HEK293 (cell line): ENCODE results near the gene PPM1F.

Experiments
- CTCF ChIA-PET: fragments of 350-600 bp; formaldehyde crosslinking; extraction: SDS; loops from one replicate; lab custom pipeline; 2021; ENCODE audit warnings: antibody characterized with exemption; lab: Yijun Ruan, JAX
- POLR2A ChIA-PET: fragments of 300-600 bp; formaldehyde crosslinking; extraction: SDS; loops from one replicate; lab custom pipeline; 2020; ENCODE audit warnings: antibody characterized with exemption, inconsistent platforms; lab: Yijun Ruan, JAX
- H3K27ac ChIP-seq: fragments of 200-500 bp; sonication (Bioruptor generic); 2 replicates; pipeline ENCODE4 v1.5.1; 2014; ENCODE audit warnings: low read depth, low read length, control low read depth, inconsistent platforms; ENCODE audit errors: extremely low read depth
- H3K36me3 ChIP-seq, 2 experiments: fragments of 200-500 bp in 1 of 2; sonication (Bioruptor generic) in 1 of 2; 1 replicate in 1 of 2; 2 replicates in 1 of 2; pipeline ENCODE4 v1.5.1; 2014 to 2017; ENCODE audit warnings: inconsistent platforms in 2 of 2, low read length in 2 of 2; ENCODE audit not compliant: control insufficient read depth in 2 of 2, insufficient read depth in 1 of 2
- H3K4me1 ChIP-seq: fragments of 200-500 bp; sonication (Bioruptor generic); 2 replicates; pipeline ENCODE4 v1.5.1; 2014; ENCODE audit warnings: mild to moderate bottlenecking, low read length, inconsistent platforms; ENCODE audit not compliant: control insufficient read depth, insufficient read depth
- H3K4me3 ChIP-seq: 2 replicates; pipeline ENCODE4 v1.5.1; 2011; ENCODE audit warnings: low read depth, mild to moderate bottlenecking, control low read depth, low read length, moderate library complexity
- H3K9me3 ChIP-seq: fragments of 200-500 bp; sonication (Bioruptor generic); 2 replicates; pipeline ENCODE4 v1.5.1; 2014; ENCODE audit warnings: low read depth, low read length, inconsistent platforms; ENCODE audit not compliant: control insufficient read depth, insufficient read depth
- KLF1 ChIP-seq: fragments of 450-650 bp; formaldehyde crosslinking; IDR thresholded peaks from 2 replicates; pipeline ENCODE4 v1.5.1; 2016; ENCODE audit warnings: missing biosample characterization, missing genetic modification characterization
- KLF10 ChIP-seq: fragments of 450-650 bp; IDR thresholded peaks from 2 replicates; pipeline ENCODE4 v1.5.1; 2018; ENCODE audit warnings: missing biosample characterization, mild to moderate bottlenecking, missing genetic modification characterization
- RBAK ChIP-seq: fragments of 450-650 bp; formaldehyde crosslinking; IDR thresholded peaks from 2 replicates; pipeline ENCODE4 v1.5.1; 2016; ENCODE audit warnings: missing biosample characterization, missing genetic modification characterization
- WT1 ChIP-seq: fragments of 450-650 bp; formaldehyde crosslinking; IDR thresholded peaks from 2 replicates; pipeline ENCODE4 v1.5.1; 2016; ENCODE audit warnings: missing biosample characterization, missing genetic modification characterization
- ZBTB17 ChIP-seq: fragments of 450-650 bp; formaldehyde crosslinking; IDR thresholded peaks from 2 replicates; pipeline ENCODE4 v1.5.1; 2016; ENCODE audit warnings: missing biosample characterization, missing genetic modification characterization
- ZBTB20 ChIP-seq: fragments of 450-650 bp; formaldehyde crosslinking; IDR thresholded peaks from 2 replicates; pipeline ENCODE4 v1.5.1; 2016; ENCODE audit warnings: missing biosample characterization, missing genetic modification characterization
- ZBTB49 ChIP-seq: fragments of 450-650 bp; formaldehyde crosslinking; IDR thresholded peaks from 2 replicates; pipeline ENCODE4 v1.5.1; 2016; ENCODE audit warnings: missing biosample characterization, missing genetic modification characterization, low read depth
- ZFP69B ChIP-seq: fragments of 450-650 bp; formaldehyde crosslinking; IDR thresholded peaks from 2 replicates; pipeline ENCODE4 v1.5.1; 2016; ENCODE audit warnings: missing biosample characterization, missing genetic modification characterization
- ZNF114 ChIP-seq: fragments of 450-650 bp; formaldehyde crosslinking; IDR thresholded peaks from 2 replicates; pipeline ENCODE4 v1.5.0; 2017; ENCODE audit warnings: missing biosample characterization, missing genetic modification characterization
- ZNF26 ChIP-seq: fragments of 450-650 bp; formaldehyde crosslinking; IDR thresholded peaks from 2 replicates; pipeline ENCODE4 v1.5.1; 2016; ENCODE audit warnings: missing biosample characterization, missing genetic modification characterization
- ZNF423 ChIP-seq: fragments of 450-650 bp; formaldehyde crosslinking; IDR thresholded peaks from 2 replicates; pipeline ENCODE4 v1.5.1; 2016; ENCODE audit warnings: missing biosample characterization, missing genetic modification characterization
- ZNF426 ChIP-seq: fragments of 450-650 bp; formaldehyde crosslinking; IDR thresholded peaks from 2 replicates; pipeline ENCODE4 v1.5.1; 2017; ENCODE audit warnings: missing biosample characterization, missing genetic modification characterization, mild to moderate bottlenecking, inconsistent platforms, moderate library complexity
- ZNF555 ChIP-seq: fragments of 450-650 bp; formaldehyde crosslinking; conservative IDR thresholded peaks from 2 replicates; pipeline ENCODE4 v1.5.1; 2017; ENCODE audit warnings: missing biosample characterization, mild to moderate bottlenecking, missing genetic modification characterization, inconsistent platforms
- ZNF558 ChIP-seq: fragments of 450-650 bp; formaldehyde crosslinking; IDR thresholded peaks from 2 replicates; pipeline ENCODE4 v1.5.1; 2016; ENCODE audit warnings: missing biosample characterization, missing genetic modification characterization
- ZNF580 ChIP-seq: fragments of 450-650 bp; formaldehyde crosslinking; IDR thresholded peaks from 2 replicates; pipeline ENCODE4 v1.5.1; 2016; ENCODE audit warnings: missing biosample characterization, missing genetic modification characterization
- ZNF654 ChIP-seq: fragments of 450-650 bp; formaldehyde crosslinking; IDR thresholded peaks from 2 replicates; pipeline ENCODE4 v1.5.1; 2016; ENCODE audit warnings: low read depth, missing biosample characterization, missing genetic modification characterization
- ZNF792 ChIP-seq: fragments of 450-650 bp; formaldehyde crosslinking; IDR thresholded peaks from 2 replicates; pipeline ENCODE4 v1.5.1; 2016; ENCODE audit warnings: missing biosample characterization, missing genetic modification characterization
- TF ChIP-seq, protein P1 (sequence below): sonication (generic); formaldehyde crosslinking; IDR thresholded peaks from 2 replicates; pipeline ENCODE4 v1.8.1; 2022; ENCODE audit warnings: mild to moderate bottlenecking, moderate library complexity, missing genetic modification reagents
- TF ChIP-seq, protein P2 (sequence below): fragments of 450-650 bp; formaldehyde crosslinking; IDR thresholded peaks from 2 replicates; pipeline ENCODE4 v1.5.1; 2016; ENCODE audit warnings: missing biosample characterization, missing genetic modification characterization

The PPM1F gene

DNA sequence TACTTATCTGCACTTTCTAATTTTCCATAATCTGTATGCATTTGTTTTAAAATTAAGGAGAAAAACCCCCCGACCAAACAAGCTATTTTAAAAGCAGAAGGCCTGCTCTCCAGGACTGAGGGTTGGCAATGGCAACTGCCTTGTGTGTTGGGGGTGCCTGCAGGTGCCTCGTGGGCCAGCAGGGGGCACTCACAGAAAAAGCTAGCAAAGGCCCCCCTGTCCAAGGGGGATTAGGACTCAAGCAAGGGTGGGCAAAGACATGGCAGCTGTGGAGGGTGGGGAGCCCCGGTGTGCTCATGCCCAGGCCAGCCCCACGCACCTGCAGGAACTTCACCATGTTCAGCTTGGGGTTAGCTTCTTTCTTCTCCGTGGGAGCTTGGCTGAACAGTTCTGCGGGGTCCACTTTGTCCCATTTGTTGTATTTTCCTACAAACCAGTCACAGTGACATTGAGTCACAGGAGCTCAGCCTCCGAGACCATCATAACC, 19.7 kb upstream of the PPM1F start:
- peaks cover 13 to 89% of the 10 kb centered on the region in 2 experiments for H3K36me3 ChIP-seq

GRCh38 chr22:21971858-21972275, 19.2 kb upstream of the PPM1F start:
- CTCF ChIA-PET = interaction anchor here (0.5 to 3.2 kb wide), 28 partner anchors 9 to 258 kb away, joined by 3 to 47 read pairs (median 4); partner anchors contain the start of genes PPM1F and TOP3B
- peaks cover 13 to 94% of the 10 kb centered on the region in 2 experiments for H3K36me3 ChIP-seq
- H3K4me3 ChIP-seq = no peak overlapping the region
- TF ChIP-seq ZNF580 (no peak), WT1 (tag by site-specific recombination) (no peak), KLF10 (tag by site-specific recombination) (no peak), ZNF423 (tag by site-specific recombination) (no peak), KLF1 (no peak), ZNF558 (tag by site-specific recombination) (no peak), ZNF555 (tag by site-specific recombination) (no peak), ZNF426 (no peak), ZNF792 (no peak), RBAK (tag by site-specific recombination) (no peak), ZBTB17 (tag by site-specific recombination) (no peak), ZBTB49 (no peak), ZNF26 (no peak), ZBTB20 (tag by site-specific recombination) (no peak), ZNF114 (tag by site-specific recombination) (no peak)
- TF ChIP-seq, protein P1, sequence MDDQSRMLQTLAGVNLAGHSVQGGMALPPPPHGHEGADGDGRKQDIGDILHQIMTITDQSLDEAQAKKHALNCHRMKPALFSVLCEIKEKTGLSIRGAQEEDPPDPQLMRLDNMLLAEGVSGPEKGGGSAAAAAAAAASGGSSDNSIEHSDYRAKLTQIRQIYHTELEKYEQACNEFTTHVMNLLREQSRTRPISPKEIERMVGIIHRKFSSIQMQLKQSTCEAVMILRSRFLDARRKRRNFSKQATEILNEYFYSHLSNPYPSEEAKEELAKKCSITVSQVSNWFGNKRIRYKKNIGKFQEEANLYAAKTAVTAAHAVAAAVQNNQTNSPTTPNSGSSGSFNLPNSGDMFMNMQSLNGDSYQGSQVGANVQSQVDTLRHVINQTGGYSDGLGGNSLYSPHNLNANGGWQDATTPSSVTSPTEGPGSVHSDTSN (CRISPR knock-in tag) = no peak
- TF ChIP-seq, all 188 proteins: peak for 0
- H3K27ac ChIP-seq = no peak overlapping the region
- POLR2A ChIA-PET = interaction anchor here (1.5 to 1.7 kb wide), 2 partner anchors 11 to 236 kb away, joined by 3 to 11 read pairs; partner anchors contain the start of genes TOP3B and YPEL1
- H3K4me1 ChIP-seq = no peaks in the 10 kb centered on the region
- no peaks in the 10 kb centered on the region for H3K9me3 ChIP-seq

More for the DNA sequence above, 19.7 kb upstream of the PPM1F start:
- Histone ChIP-seq H3K4me3 (no peak overlapping the region), H3K9me3 (no peaks in the 10 kb centered on the region), H3K4me1 (no peaks in the 10 kb centered on the region), H3K27ac (no peak overlapping the region)
- CTCF ChIA-PET = interaction anchor here (0.5 to 3.2 kb wide), 33 partner anchors 10 to 258 kb away, joined by 3 to 47 read pairs (median 4); partner anchors contain the start of genes PPM1F and TOP3B
- POLR2A ChIA-PET = interaction anchor here (1.5 to 1.7 kb wide), 2 partner anchors 10 to 237 kb away, joined by 3 to 11 read pairs; partner anchors contain the start of genes TOP3B and YPEL1
- TF ChIP-seq ZFP69B (tag by site-specific recombination) = no peak
- TF ChIP-seq ZNF654 (tag by site-specific recombination) = 0 out of 2 replicates have a peak, but pooled peaks have one; percentile 20
- TF ChIP-seq, protein P2, sequence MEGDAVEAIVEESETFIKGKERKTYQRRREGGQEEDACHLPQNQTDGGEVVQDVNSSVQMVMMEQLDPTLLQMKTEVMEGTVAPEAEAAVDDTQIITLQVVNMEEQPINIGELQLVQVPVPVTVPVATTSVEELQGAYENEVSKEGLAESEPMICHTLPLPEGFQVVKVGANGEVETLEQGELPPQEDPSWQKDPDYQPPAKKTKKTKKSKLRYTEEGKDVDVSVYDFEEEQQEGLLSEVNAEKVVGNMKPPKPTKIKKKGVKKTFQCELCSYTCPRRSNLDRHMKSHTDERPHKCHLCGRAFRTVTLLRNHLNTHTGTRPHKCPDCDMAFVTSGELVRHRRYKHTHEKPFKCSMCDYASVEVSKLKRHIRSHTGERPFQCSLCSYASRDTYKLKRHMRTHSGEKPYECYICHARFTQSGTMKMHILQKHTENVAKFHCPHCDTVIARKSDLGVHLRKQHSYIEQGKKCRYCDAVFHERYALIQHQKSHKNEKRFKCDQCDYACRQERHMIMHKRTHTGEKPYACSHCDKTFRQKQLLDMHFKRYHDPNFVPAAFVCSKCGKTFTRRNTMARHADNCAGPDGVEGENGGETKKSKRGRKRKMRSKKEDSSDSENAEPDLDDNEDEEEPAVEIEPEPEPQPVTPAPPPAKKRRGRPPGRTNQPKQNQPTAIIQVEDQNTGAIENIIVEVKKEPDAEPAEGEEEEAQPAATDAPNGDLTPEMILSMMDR (tag by site-specific recombination) = peak; percentile 64
